ENCODE data around the gene CDRT4.

Gene CDRT4

DNA sequence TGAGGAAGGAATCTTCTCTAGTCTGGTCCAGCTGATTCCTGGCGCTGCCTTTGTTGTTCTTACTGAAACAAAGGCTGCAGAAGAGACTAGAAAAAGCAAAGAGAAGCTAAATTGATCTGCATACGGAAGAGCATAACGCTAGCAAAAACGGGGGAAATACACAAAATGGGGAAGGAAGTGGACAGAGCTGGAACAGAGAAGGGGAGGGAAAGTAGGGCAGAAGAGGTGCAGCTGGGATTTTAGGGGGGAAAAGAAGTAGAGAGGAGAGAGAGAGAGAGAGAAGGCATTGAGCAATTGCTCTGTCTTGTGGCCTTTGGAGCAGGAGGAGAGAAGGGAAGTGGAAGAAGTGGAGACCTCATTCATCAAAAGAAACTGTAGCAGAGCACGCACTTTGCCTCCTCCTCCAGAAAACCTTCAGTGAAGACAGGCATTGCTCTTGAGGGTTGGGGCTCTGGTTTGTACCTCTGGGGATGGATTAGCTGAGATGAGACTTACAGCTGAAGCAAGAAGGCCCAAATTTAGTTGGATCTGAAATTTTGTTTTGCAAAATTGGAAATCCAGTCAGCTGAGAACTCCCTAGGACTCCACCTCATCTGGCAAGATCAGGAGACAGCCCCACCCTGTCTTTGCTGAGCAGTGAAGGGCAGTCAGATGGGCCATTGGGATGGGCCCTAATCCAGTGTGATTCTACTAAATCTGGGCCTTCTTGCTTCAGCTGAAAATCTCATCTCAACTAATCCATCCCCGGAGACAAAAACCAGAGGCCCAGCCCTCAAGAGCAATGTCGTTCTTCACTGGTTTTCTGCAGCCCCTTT, 55.8 kb downstream of the CDRT4 start:
- no peak for DNase-seq
- H3K4me1 ChIP-seq (ENCODE audit: control insufficient read depth, low read depth, low read length): no peaks in the 10 kb centered on the region
- no peak overlapping the region for H3K4me3 ChIP-seq (ENCODE audit: low read length)
- no peak overlapping the region for H4K8ac ChIP-seq (ENCODE audit: low read depth, low read length)
- no peak overlapping the region for H3K9ac ChIP-seq (ENCODE audit: low read length)
- no peak overlapping the region for H3K56ac ChIP-seq (ENCODE audit: low read length)
- no peak overlapping the region for H3K27ac ChIP-seq (ENCODE audit: low read depth, low read length)
- no peak overlapping the region for H2AK5ac ChIP-seq (ENCODE audit: low read length)
- H4K5ac ChIP-seq (ENCODE audit: low read length): no peak overlapping the region
- H3K27me3 ChIP-seq (ENCODE audit: insufficient read depth, low read length, poor library complexity): no peaks in the 10 kb centered on the region
- no CpG with 5 or more reads among the region's 7 CpGs for WGBS (ENCODE audit: extremely low coverage, insufficient coverage, low lambda C conversion rate)
- no peak overlapping the region for H3K23ac ChIP-seq (ENCODE audit: low read length)
- H3K4me2 ChIP-seq (ENCODE audit: low read length): no peak overlapping the region
- H3K18ac ChIP-seq (ENCODE audit: low read length): no peak overlapping the region
- H3K79me1 ChIP-seq (ENCODE audit: low read length): no peaks in the 10 kb centered on the region
- H2BK15ac ChIP-seq (replicated peaks; ENCODE audit: low read depth): no peak overlapping the region
- no peaks in the 10 kb centered on the region for H3K79me2 ChIP-seq (ENCODE audit: control insufficient read depth, insufficient read depth, low read length)
- no peak overlapping the region for H2BK5ac ChIP-seq (ENCODE audit: low read length)
- H3K36me3 ChIP-seq (ENCODE audit: control insufficient read depth, insufficient read depth, low read length): no peaks in the 10 kb centered on the region
- no peak overlapping the region for H3K4ac ChIP-seq (ENCODE audit: low read depth, low read length)
- no peak overlapping the region for H2BK120ac ChIP-seq (ENCODE audit: low read depth, low read length)

DNA sequence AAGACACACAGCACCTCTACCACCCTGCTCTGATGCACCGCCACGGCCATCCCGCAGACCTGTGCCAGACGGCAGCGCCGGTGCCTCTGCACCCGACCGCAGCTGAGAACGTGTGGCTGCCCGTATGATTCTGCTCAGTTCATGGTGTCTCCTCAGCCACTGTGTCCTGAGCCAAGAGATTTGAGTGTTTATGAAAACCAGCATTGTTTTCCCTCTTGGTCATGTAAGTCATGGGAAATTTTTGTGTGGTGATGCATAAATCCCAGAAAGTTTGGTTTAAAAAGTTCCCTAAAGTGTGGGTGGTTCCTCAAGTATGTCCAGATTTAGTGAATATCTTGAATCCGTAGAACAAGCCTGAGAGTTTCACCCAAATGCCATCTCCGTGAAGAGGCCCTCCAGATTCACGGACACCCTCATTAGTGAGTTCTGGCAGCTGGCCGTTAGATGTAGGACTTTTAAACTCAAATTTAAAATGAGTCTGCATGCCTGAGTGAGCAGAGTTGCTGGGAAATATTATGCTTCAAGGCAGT, 57.6 kb downstream of the CDRT4 start:
- H3K4ac ChIP-seq (ENCODE audit: low read depth, low read length): no peak overlapping the region
- no peaks in the 10 kb centered on the region for H3K27me3 ChIP-seq (ENCODE audit: insufficient read depth, low read length, poor library complexity)
- no peak overlapping the region for H3K23ac ChIP-seq (ENCODE audit: low read length)
- H3K79me1 ChIP-seq (ENCODE audit: low read length): no peaks in the 10 kb centered on the region
- no peaks in the 10 kb centered on the region for H3K36me3 ChIP-seq (ENCODE audit: control insufficient read depth, insufficient read depth, low read length)
- WGBS (ENCODE audit: extremely low coverage, insufficient coverage, low lambda C conversion rate): no CpG with 5 or more reads among the region's 14 CpGs
- no peak overlapping the region for H2BK15ac ChIP-seq (replicated peaks; ENCODE audit: low read depth)
- H3K27ac ChIP-seq (ENCODE audit: low read depth, low read length): no peak overlapping the region
- no peak for DNase-seq
- no peak overlapping the region for H4K8ac ChIP-seq (ENCODE audit: low read depth, low read length)
- H3K9ac ChIP-seq (ENCODE audit: low read length): no peak overlapping the region
- H2BK120ac ChIP-seq (ENCODE audit: low read depth, low read length): no peak overlapping the region
- H3K4me2 ChIP-seq (ENCODE audit: low read length): no peak overlapping the region
- H3K4me1 ChIP-seq (ENCODE audit: control insufficient read depth, low read depth, low read length): no peaks in the 10 kb centered on the region
- no peak overlapping the region for H3K18ac ChIP-seq (ENCODE audit: low read length)
- H4K5ac ChIP-seq (ENCODE audit: low read length): no peak overlapping the region
- no peaks in the 10 kb centered on the region for H3K79me2 ChIP-seq (ENCODE audit: control insufficient read depth, insufficient read depth, low read length)
- H3K56ac ChIP-seq (ENCODE audit: low read length): no peak overlapping the region
- H2BK5ac ChIP-seq (ENCODE audit: low read length): no peak overlapping the region
- H3K4me3 ChIP-seq (ENCODE audit: low read length): no peak overlapping the region
- H2AK5ac ChIP-seq (ENCODE audit: low read length): no peak overlapping the region

DNA sequence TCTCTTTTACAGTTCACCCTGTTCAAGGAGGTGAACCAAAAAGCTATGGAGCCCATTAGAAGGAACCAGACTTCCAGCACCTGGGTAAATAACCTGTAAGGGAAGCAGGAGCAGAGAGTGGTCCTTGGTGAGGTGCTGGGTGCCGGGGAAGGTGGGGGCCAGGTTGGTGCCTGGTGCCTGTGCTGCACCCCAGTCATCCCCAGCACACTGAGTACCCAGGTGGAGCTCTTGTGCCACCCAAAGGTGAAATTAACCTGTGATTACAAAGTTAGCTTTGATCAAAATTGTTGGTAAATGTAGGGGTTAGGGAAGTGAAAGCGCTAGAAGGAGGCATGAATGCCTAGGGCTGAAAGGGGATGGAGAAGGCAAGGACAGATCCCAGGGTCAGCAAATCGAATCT, 58.6 kb downstream of the CDRT4 start:
- Histone ChIP-seq H4K8ac (ENCODE audit: low read depth, low read length) (no peak overlapping the region), H3K4me3 (ENCODE audit: low read length) (no peak overlapping the region), H3K4me2 (ENCODE audit: low read length) (no peak overlapping the region), H3K36me3 (ENCODE audit: control insufficient read depth, insufficient read depth, low read length) (no peaks in the 10 kb centered on the region), H3K23ac (ENCODE audit: low read length) (no peak overlapping the region), H2BK120ac (ENCODE audit: low read depth, low read length) (no peak overlapping the region), H3K79me1 (ENCODE audit: low read length) (no peaks in the 10 kb centered on the region), H2BK15ac (replicated peaks; ENCODE audit: low read depth) (no peak overlapping the region), H3K27me3 (ENCODE audit: insufficient read depth, low read length, poor library complexity) (no peaks in the 10 kb centered on the region), H3K79me2 (ENCODE audit: control insufficient read depth, insufficient read depth, low read length) (no peaks in the 10 kb centered on the region), H3K4ac (ENCODE audit: low read depth, low read length) (no peak overlapping the region), H3K56ac (ENCODE audit: low read length) (no peak overlapping the region), H2BK5ac (ENCODE audit: low read length) (no peak overlapping the region), H4K5ac (ENCODE audit: low read length) (no peak overlapping the region), H3K9ac (ENCODE audit: low read length) (no peak overlapping the region), H3K18ac (ENCODE audit: low read length) (no peak overlapping the region), H3K27ac (ENCODE audit: low read depth, low read length) (no peak overlapping the region), H3K4me1 (ENCODE audit: control insufficient read depth, low read depth, low read length) (no peaks in the 10 kb centered on the region), H2AK5ac (ENCODE audit: low read length) (no peak overlapping the region)
- DNase-seq: no peak
- WGBS (ENCODE audit: extremely low coverage, insufficient coverage, low lambda C conversion rate): no CpG with 5 or more reads among the region's 3 CpGs

DNA sequence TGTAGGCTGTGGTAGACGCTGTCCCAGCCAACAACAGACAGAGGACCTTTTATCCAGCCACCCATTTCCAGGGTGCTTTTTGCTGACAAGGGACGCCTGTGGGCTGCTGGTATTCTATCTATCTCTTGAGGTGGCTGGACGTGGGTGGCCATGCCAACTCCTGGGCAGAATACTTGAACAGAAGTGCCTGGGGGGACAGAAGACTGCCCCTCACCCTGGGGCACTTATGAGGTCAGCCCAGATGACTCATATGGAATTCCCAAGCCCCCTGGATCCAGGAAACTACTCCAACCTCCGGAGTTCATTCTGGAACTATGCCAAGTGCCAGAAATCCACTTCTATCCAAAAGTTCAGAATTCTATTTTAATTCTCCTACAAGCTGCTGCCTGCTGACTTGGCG, 61.3 kb downstream of the CDRT4 start:
- Histone ChIP-seq H3K4me2 (ENCODE audit: low read length) (no peak overlapping the region), H4K8ac (ENCODE audit: low read depth, low read length) (no peak overlapping the region), H3K9ac (ENCODE audit: low read length) (no peak overlapping the region), H4K5ac (ENCODE audit: low read length) (no peak overlapping the region), H3K4me1 (ENCODE audit: control insufficient read depth, low read depth, low read length) (no peaks in the 10 kb centered on the region), H3K4ac (ENCODE audit: low read depth, low read length) (no peak overlapping the region), H3K56ac (ENCODE audit: low read length) (no peak overlapping the region), H3K79me2 (ENCODE audit: control insufficient read depth, insufficient read depth, low read length) (no peaks in the 10 kb centered on the region), H3K23ac (ENCODE audit: low read length) (no peak overlapping the region), H3K4me3 (ENCODE audit: low read length) (no peak overlapping the region), H2BK120ac (ENCODE audit: low read depth, low read length) (no peak overlapping the region), H3K36me3 (ENCODE audit: control insufficient read depth, insufficient read depth, low read length) (no peaks in the 10 kb centered on the region), H3K27me3 (ENCODE audit: insufficient read depth, low read length, poor library complexity) (no peaks in the 10 kb centered on the region), H3K79me1 (ENCODE audit: low read length) (no peaks in the 10 kb centered on the region), H3K18ac (ENCODE audit: low read length) (no peak overlapping the region), H2BK15ac (replicated peaks; ENCODE audit: low read depth) (no peak overlapping the region), H2BK5ac (ENCODE audit: low read length) (no peak overlapping the region), H2AK5ac (ENCODE audit: low read length) (no peak overlapping the region), H3K27ac (ENCODE audit: low read depth, low read length) (no peak overlapping the region)
- DNase-seq: no peak
- no CpG with 5 or more reads among the region's 5 CpGs for WGBS (ENCODE audit: extremely low coverage, insufficient coverage, low lambda C conversion rate)

DNA sequence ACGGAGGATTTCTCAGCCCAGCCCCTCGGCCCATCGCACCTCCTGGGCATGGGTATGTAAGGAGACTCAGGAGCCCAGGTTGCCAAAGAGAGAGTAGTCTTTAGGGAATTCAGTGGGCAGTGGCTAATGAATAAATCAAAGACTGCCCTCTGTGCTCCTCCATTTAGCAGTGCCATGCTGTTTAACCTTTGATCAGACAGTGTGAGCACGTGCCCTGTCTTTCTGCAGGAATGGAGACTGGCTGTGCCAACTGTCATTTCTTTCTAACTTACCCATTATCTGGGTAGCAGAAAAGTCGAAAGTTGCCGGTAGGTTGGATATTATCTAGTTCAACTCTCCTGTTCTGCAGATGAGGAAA, 62.4 kb downstream of the CDRT4 start:
- Histone ChIP-seq H3K4me3 (ENCODE audit: low read length) (no peak overlapping the region), H3K4ac (ENCODE audit: low read depth, low read length) (no peak overlapping the region), H2AK5ac (ENCODE audit: low read length) (no peak overlapping the region), H4K5ac (ENCODE audit: low read length) (no peak overlapping the region), H3K9ac (ENCODE audit: low read length) (no peak overlapping the region), H3K79me2 (ENCODE audit: control insufficient read depth, insufficient read depth, low read length) (no peaks in the 10 kb centered on the region), H2BK15ac (replicated peaks; ENCODE audit: low read depth) (no peak overlapping the region), H3K27me3 (ENCODE audit: insufficient read depth, low read length, poor library complexity) (no peaks in the 10 kb centered on the region), H4K8ac (ENCODE audit: low read depth, low read length) (no peak overlapping the region), H2BK5ac (ENCODE audit: low read length) (no peak overlapping the region), H3K56ac (ENCODE audit: low read length) (no peak overlapping the region), H2BK120ac (ENCODE audit: low read depth, low read length) (no peak overlapping the region), H3K36me3 (ENCODE audit: control insufficient read depth, insufficient read depth, low read length) (no peaks in the 10 kb centered on the region), H3K18ac (ENCODE audit: low read length) (no peak overlapping the region), H3K23ac (ENCODE audit: low read length) (no peak overlapping the region), H3K27ac (ENCODE audit: low read depth, low read length) (no peak overlapping the region), H3K79me1 (ENCODE audit: low read length) (no peaks in the 10 kb centered on the region), H3K4me2 (ENCODE audit: low read length) (no peak overlapping the region), H3K4me1 (ENCODE audit: control insufficient read depth, low read depth, low read length) (no peaks in the 10 kb centered on the region)
- DNase-seq: no peak
- WGBS (ENCODE audit: extremely low coverage, insufficient coverage, low lambda C conversion rate): no CpG with 5 or more reads among the region's 6 CpGs
